RWPE1 (cell line): Measurements from ENCODE around the gene FZD10.
A peak's percentile ranks its signal among the peaks of the same experiment; 100 is the strongest.

ENCODE experiments used
- CTCF ChIA-PET: fragments of 350-600 bp; sonication (Branson Sonifier 250); formaldehyde crosslinking; extraction: SDS; loops from one replicate; lab custom pipeline; 2021; lab: Yijun Ruan, JAX
- POLR2A ChIA-PET: fragments of 400-600 bp; formaldehyde crosslinking; extraction: SDS; loops from one replicate; lab custom pipeline; 2020; ENCODE audit warnings: antibody characterized with exemption; ENCODE audit not compliant: low non-redundant PET; lab: Yijun Ruan, JAX
- DNase-seq: peaks from one replicate; pipeline ENCODE4 v3.0.0; 2012; ENCODE audit warnings: low spot score
- H3K27ac ChIP-seq: fragments of 450-650 bp; 2 replicates; pipeline ENCODE4 v1.5.1; 2017
- CTCF ChIP-seq: fragments of 450-650 bp; conservative IDR thresholded peaks from 2 replicates; pipeline ENCODE4 v1.5.1; 2017; ENCODE audit warnings: low read depth, mild to moderate bottlenecking

FZD10 gene

GRCh38 chr12:130124605-130125244 lies 37.5 kb upstream of the FZD10 start:
- no peak overlapping the region; the same call in 1 of the 2 replicates for H3K27ac ChIP-seq
- DNase-seq = peak; percentile 32
- POLR2A ChIA-PET = no interaction called here
- TF ChIP-seq CTCF = no peak
- CTCF ChIA-PET = no interaction called here

GRCh38 chr12:130126023-130126432 lies 36.2 kb upstream of the FZD10 start:
- CTCF ChIA-PET = interaction anchor here (0.7 to 0.8 kb wide), 2 partner anchors 79 to 84 kb away, joined by 3 read pairs; no protein-coding TSS in a partner anchor
- POLR2A ChIA-PET = interaction anchor here (0.7 kb wide), 1 partner anchor 79 kb away, joined by 4 read pairs; no protein-coding TSS in a partner anchor
- peak overlapping the region; percentile 57 for H3K27ac ChIP-seq
- no peak for TF ChIP-seq CTCF
- DNase-seq = peak; percentile 75

GRCh38 chr12:130127532-130127911 lies 34.7 kb upstream of the FZD10 start:
- POLR2A ChIA-PET = no interaction called here
- TF ChIP-seq CTCF = no peak
- H3K27ac ChIP-seq = peak overlapping the region; percentile 68; the same call in 1 of the 2 replicates
- no peak for DNase-seq
- CTCF ChIA-PET = no interaction called here

- ChIA-PET POLR2A (no interaction called here), CTCF (no interaction called here)
- no peak for DNase-seq
- H3K27ac ChIP-seq = peak overlapping the region; percentile 68
- no peak for TF ChIP-seq CTCF
Measured at GRCh38 chr12:130127912-130128789, 34.1 kb upstream of the FZD10 start.

- POLR2A ChIA-PET = no interaction called here
- peak overlapping the region; percentile 68 for H3K27ac ChIP-seq
- TF ChIP-seq CTCF = no peak
- CTCF ChIA-PET = no interaction called here
- no peak for DNase-seq
Measured at GRCh38 chr12:130128790-130129735, 33.2 kb upstream of the FZD10 start.
